ENCODE results near the gene DHRSX. TPM values are rescaled to one million over a fixed set of nuclear protein-coding genes. Genes with fewer than 3 reads are reported as not detected.

The DHRSX gene
- total and polyA plus RNA-seq, 2 of the 8 experiments (the other 6 are each of a cell fraction or from before 2014, with no cell fraction given) = 35.1 to 43.4 TPM

GRCh38 chrX:2332252-2332651, 168.5 kb downstream of the DHRSX start:
- Histone ChIP-seq H2BK120ac (replicated peaks; ENCODE audit: low read depth, low read length) (no peak overlapping the region), H3K9ac (replicated peaks in 1 of 4; ENCODE audit: extremely low read depth in 1 of 4, low read depth in 3 of 4, low read length in 3 of 4) (no peak overlapping the region; a peak in 1 of 7 replicates), H3K23ac (ENCODE audit: insufficient read length) (no peak overlapping the region), H4K91ac (replicated peaks; ENCODE audit: insufficient read length, low read length) (no peak overlapping the region), H3K27ac (ENCODE audit: low read depth, low read length) (no peak overlapping the region), H3K18ac (ENCODE audit: extremely low read depth, low read length) (no peak overlapping the region), H2BK12ac (ENCODE audit: low read depth, low read length) (no peak overlapping the region), H2AK5ac (ENCODE audit: low read depth, low read length) (no peak overlapping the region), H3K14ac (ENCODE audit: insufficient read length) (no peak overlapping the region), H2BK15ac (ENCODE audit: low read length) (no peak overlapping the region), H2BK5ac (ENCODE audit: low read depth, low read length) (no peak overlapping the region), H3K4me1 (replicated peaks in 1 of 4; ENCODE audit: control insufficient read depth in 3 of 4, insufficient read depth in 4 of 4, low read length in 3 of 4) (no peaks in the 10 kb centered on the region), H3K27me3 (replicated peaks in 1 of 4; ENCODE audit: control insufficient read depth in 3 of 4, extremely low read depth in 1 of 4, insufficient read depth in 3 of 4, low read length in 3 of 4) (no peaks in the 10 kb centered on the region), H3K79me2 (ENCODE audit: control insufficient read depth in 1 of 2, insufficient read depth in 2 of 2, low read length in 2 of 2) (no peaks in the 10 kb centered on the region), H4K8ac (ENCODE audit: extremely low read depth, insufficient read depth, low read length) (no peak overlapping the region), H3K9me3 (ENCODE audit: insufficient read depth in 2 of 2, low read depth in 1 of 2, low read length in 1 of 2) (no peaks in the 10 kb centered on the region), H3K23me2 (ENCODE audit: low read depth, low read length) (no peaks in the 10 kb centered on the region; the same call in 1 of the 2 replicates), H3K4me3 (ENCODE audit: extremely low read depth in 1 of 4, insufficient read depth in 2 of 4, low read depth in 3 of 4, low read length in 4 of 4) (no peak overlapping the region), H2AFZ (ENCODE audit: low read length) (no peak overlapping the region), H3K4ac (replicated peaks; ENCODE audit: insufficient read length, low read depth, low read length) (no peak overlapping the region), H3K79me1 (ENCODE audit: low read depth, low read length) (no peaks in the 10 kb centered on the region), H3K36me3 (ENCODE audit: control insufficient read depth in 2 of 4, insufficient read depth in 4 of 4, low read length in 3 of 4) (no peaks in the 10 kb centered on the region), H3K56ac (replicated peaks; ENCODE audit: insufficient read length, low read depth, low read length) (no peak overlapping the region), H4K5ac (ENCODE audit: insufficient read length, low read depth, low read length) (no peak overlapping the region), H4K20me1 (replicated peaks in 1 of 2; ENCODE audit: control insufficient read depth in 1 of 2, insufficient read depth in 2 of 2, low read length in 2 of 2) (no peaks in the 10 kb centered on the region), H2BK20ac (ENCODE audit: low read length) (no peak overlapping the region), H3K4me2 (ENCODE audit: insufficient read depth in 1 of 2, low read depth in 2 of 2, low read length in 2 of 2) (no peak overlapping the region)
- no peak for DNase-seq (ENCODE audit: low read depth in 1 of 2, low spot score in 2 of 2)
- TF ChIP-seq SIRT6 (IDR thresholded peaks at IDR 0.05; ENCODE audit: low read length) (no peak), SP4 (IDR thresholded peaks at IDR 0.05; ENCODE audit: low read length) (no peak), SIX5 (IDR thresholded peaks at IDR 0.05; ENCODE audit: low read depth, low read length) (no peak), RXRA (IDR thresholded peaks at IDR 0.05; ENCODE audit: insufficient read depth, low read depth, low read length) (no peak), YY1 (IDR thresholded peaks at IDR 0.05; ENCODE audit: low read depth, low read length) (no peak), EGR1 (IDR thresholded peaks at IDR 0.05; ENCODE audit: borderline replicate concordance, low read depth, low read length) (no peak), TCF12 (IDR thresholded peaks at IDR 0.05; ENCODE audit: low read depth, low read length) (no peak), ATF3 (IDR thresholded peaks at IDR 0.05; ENCODE audit: insufficient read depth, low read depth, low read length) (no peak)
- ChIA-PET POLR2A (ENCODE audit: partially characterized antibody) (no interaction called here), CTCF (ENCODE audit: partially characterized antibody) (no interaction called here)
- FAIRE-seq = no peak
- 97% methylated on average over 4 of the region's 4 CpGs; no CpG with 5 or more reads in 1 of the 2 experiments for WGBS, 2 experiments (ENCODE audit: extremely low coverage in 1 of 2, insufficient coverage in 1 of 2, insufficient read length in 1 of 2, insufficient replicate concordance in 2 of 2, low coverage in 1 of 2, low lambda C conversion rate in 2 of 2, missing lambda C conversion rate in 1 of 2)
